HG03460 (cell line): Measurements from ENCODE around the gene ATP8B1.

Source experiments
- ATAC-seq: cut with Tn5 transposase; IDR thresholded peaks from one replicate; pipeline ENCODE4 v1.9.1; 2021; ENCODE audit not compliant: unreplicated experiment

ATP8B1 gene

GRCh38 chr18:57794951-57795728 is 8.0 kb downstream of the ATP8B1 start:
- no peak for ATAC-seq

- no peak for ATAC-seq
These were observed 9.7 kb downstream of the ATP8B1 start for GRCh38 chr18:57793302-57793986.

GRCh38 chr18:57792631-57793301 is 10.3 kb downstream of the ATP8B1 start:
- no peak for ATAC-seq

GRCh38 chr18:57791911-57792310 is 11.2 kb downstream of the ATP8B1 start:
- no peak for ATAC-seq

GRCh38 chr18:57791192-57791591 is 11.9 kb downstream of the ATP8B1 start:
- ATAC-seq: no peak

- no peak for ATAC-seq
These were observed 12.8 kb downstream of the ATP8B1 start for GRCh38 chr18:57790316-57790715.

- no peak for ATAC-seq
These were observed 13.4 kb downstream of the ATP8B1 start for GRCh38 chr18:57789759-57790158.

- no peak for ATAC-seq
These were observed 14.0 kb downstream of the ATP8B1 start for GRCh38 chr18:57789090-57789489.

- ATAC-seq: no peak
These were observed 15.9 kb downstream of the ATP8B1 start for GRCh38 chr18:57787068-57787685.

- ATAC-seq: no peak
These were observed 17.2 kb downstream of the ATP8B1 start for GRCh38 chr18:57785751-57786437.

- ATAC-seq: no peak
These were observed 18.4 kb downstream of the ATP8B1 start for GRCh38 chr18:57784801-57785114.

GRCh38 chr18:57784034-57784800 is 18.9 kb downstream of the ATP8B1 start:
- no peak for ATAC-seq

GRCh38 chr18:57782049-57782448 is 21.1 kb downstream of the ATP8B1 start:
- ATAC-seq: no peak

GRCh38 chr18:57780706-57781347 is 22.3 kb downstream of the ATP8B1 start:
- ATAC-seq: peak; percentile 79

- ATAC-seq: no peak
These were observed 22.8 kb downstream of the ATP8B1 start for GRCh38 chr18:57780318-57780705.

- no peak for ATAC-seq
These were observed 26.3 kb downstream of the ATP8B1 start for GRCh38 chr18:57776767-57777166.

GRCh38 chr18:57776354-57776753 is 26.8 kb downstream of the ATP8B1 start:
- no peak for ATAC-seq

- ATAC-seq: no peak
These were observed 27.2 kb downstream of the ATP8B1 start for GRCh38 chr18:57775937-57776336.

- ATAC-seq: no peak
These were observed 30.7 kb downstream of the ATP8B1 start for GRCh38 chr18:57772387-57772799.

GRCh38 chr18:57771626-57772025 is 31.5 kb downstream of the ATP8B1 start:
- ATAC-seq: no peak
